K562 (cell line): ENCODE measurements around the gene MAPRE2. TPM values are rescaled to one million over a fixed set of nuclear protein-coding genes. Genes with fewer than 3 reads are reported as not detected.

Source experiments
- polyA plus RNA-seq, 8 experiments: library from polyadenylated mRNA; depleted of rRNA in 4 of 8; stranded (reverse) in 5 of 8; unstranded in 3 of 8; fragments of >200 nt; fragmentation: Nextera tagmentation in 2 of 8; fragmentation: Illumina TruSeq in 1 of 8; extraction: Ambion mirVana in 2 of 8; extraction: Trizol in 1 of 8; gene quantifications; 2 replicates each; pipeline versions ENCODE4 v1.2.1 to v1.2.3, GENCODE V29; 2011 to 2014; ENCODE audit warnings: inconsistent platforms in 1 of 8, missing spikeins in 1 of 8
- small RNA-seq: library from RNA; depleted of rRNA; stranded (forward); fragments of <200 nt; gene quantifications from one replicate; pipeline ENCODE3, GENCODE V24; 2014
- total RNA-seq, 7 experiments: library from RNA; depleted of rRNA in 6 of 7; stranded (reverse); fragments of >200 nt in 6 of 7; fragmentation: Illumina TruSeq in 2 of 7; extraction: Trizol in 2 of 7; gene quantifications; 2 replicates each; pipeline versions ENCODE4 v1.2.1 to v1.2.3, GENCODE V29; 2011 to 2021; ENCODE audit warnings: low replicate concordance in 1 of 7

MAPRE2 gene
- total and polyA plus RNA-seq, 9 of the 15 experiments (the other 6 are each of a cell fraction or from before 2014, with no cell fraction given) = 32.3 to 70.7 (median 40.7) TPM

Small RNAs within 50 kb of the gene (small RNA-seq; reads per million reads assigned to genes)
- gene AC015967.2 = not detected

Other genes with a start within 250 kb of the MAPRE2 start
- gene ZNF397, start 199.6 kb downstream of the MAPRE2 start, total RNA-seq (2014; rRNA removed) = 13.2 and 13.8 TPM in 2 replicates
- 23.6 and 25.5 TPM in 2 replicates for gene ZNF397, start 199.6 kb downstream of the MAPRE2 start, total RNA-seq (2014; rRNA removed; fragmentation: Illumina TruSeq; extraction: Trizol)
- 19.0 and 19.6 TPM in 2 replicates for gene ZNF397, start 199.6 kb downstream of the MAPRE2 start, total RNA-seq (2015; rRNA removed; fragmentation: Illumina TruSeq; extraction: Trizol)
- gene ZNF397, start 199.6 kb downstream of the MAPRE2 start, total RNA-seq (2021) = 15.1 and 16.3 TPM in 2 replicates
- 19.3 and 22.5 TPM in 2 replicates for gene ZNF397, start 199.6 kb downstream of the MAPRE2 start, polyA plus RNA-seq (2011; rRNA removed)
- 19.8 and 24.2 TPM in 2 replicates for gene ZNF397, start 199.6 kb downstream of the MAPRE2 start, polyA plus RNA-seq (2014; fragmentation: Illumina TruSeq; extraction: Trizol)
- 1 to 10 TPM; 6.4 to 8.7 TPM for gene ZNF397, start 199.6 kb downstream of the MAPRE2 start, polyA plus RNA-seq (2014; fragmentation: Nextera tagmentation; extraction: Ambion mirVana)
- 17.0 and 20.5 TPM in 2 replicates for gene ZNF397, start 199.6 kb downstream of the MAPRE2 start, polyA plus RNA-seq (2014; rRNA removed)
- 8.9 and 12.0 TPM in 2 replicates for gene ZSCAN30, start 248.8 kb downstream of the MAPRE2 start, total RNA-seq (2014; rRNA removed)
- 13.5 and 14.7 TPM in 2 replicates for gene ZSCAN30, start 248.8 kb downstream of the MAPRE2 start, total RNA-seq (2014; rRNA removed; fragmentation: Illumina TruSeq; extraction: Trizol)
- gene ZSCAN30, start 248.8 kb downstream of the MAPRE2 start, total RNA-seq (2015; rRNA removed; fragmentation: Illumina TruSeq; extraction: Trizol) = 10.3 and 11.0 TPM in 2 replicates
- gene ZSCAN30, start 248.8 kb downstream of the MAPRE2 start, total RNA-seq (2021) = 9.2 and 10.8 TPM in 2 replicates
- 13.6 and 14.0 TPM in 2 replicates for gene ZSCAN30, start 248.8 kb downstream of the MAPRE2 start, polyA plus RNA-seq (2011; rRNA removed)
- 11.5 and 13.1 TPM in 2 replicates for gene ZSCAN30, start 248.8 kb downstream of the MAPRE2 start, polyA plus RNA-seq (2014; fragmentation: Illumina TruSeq; extraction: Trizol)
- 1 to 10 TPM; 4.6 to 4.9 TPM for gene ZSCAN30, start 248.8 kb downstream of the MAPRE2 start, polyA plus RNA-seq (2014; fragmentation: Nextera tagmentation; extraction: Ambion mirVana)
- 10.0 and 11.5 TPM in 2 replicates for gene ZSCAN30, start 248.8 kb downstream of the MAPRE2 start, polyA plus RNA-seq (2014; rRNA removed)